A549 (cell line): ENCODE results near the gene SPP2. TPM values are rescaled to one million over a fixed set of nuclear protein-coding genes. Genes with fewer than 3 reads are reported as not detected.
A peak's percentile ranks its signal among the peaks of the same experiment; 100 is the strongest.

Experiments
- ATAC-seq, 2 experiments: fragments of 200-7000 bp in 1 of 2; fragments of >200 bp in 1 of 2; cut with Nextera tagmentation in 1 of 2; cut with Tn5 transposase in 1 of 2; 3 replicates each; pipeline versions ENCODE4 v1.8.0 to v1.9.1; 2018 to 2020; ENCODE audit warnings: mild to moderate bottlenecking in 1 of 2, moderate library complexity in 1 of 2
- CTCF ChIA-PET: fragments of 300-600 bp; sonication (Branson Sonifier 250); formaldehyde crosslinking; extraction: SDS; loops from one replicate; lab custom pipeline; 2021; ENCODE audit warnings: antibody characterized with exemption, inconsistent platforms; lab: Yijun Ruan, JAX
- POLR2A ChIA-PET: fragments of 350-600 bp; formaldehyde crosslinking; extraction: SDS; loops from one replicate; lab custom pipeline; 2021; ENCODE audit warnings: antibody characterized with exemption, inconsistent platforms; lab: Yijun Ruan, JAX
- DNase-seq, 2 experiments: peaks; one replicate each; pipeline versions ENCODE4 v3.0.0 to v3.0.0-alpha.2; 2011 to 2016; ENCODE audit warnings: low read depth in 1 of 2, low spot score in 1 of 2
- FAIRE-seq: peaks from 2 replicates; lab custom pipeline; 2011; peaks lifted over from hg19 to GRCh38; lab: Jason Lieb, UNC
- H3K27ac ChIP-seq, 2 experiments: fragments of >200 bp; sonication (Bioruptor Twin); formaldehyde crosslinking; 3 replicates each; pipeline ENCODE4 v1.5.1; 2016 to 2017
- H3K4me1 ChIP-seq: fragments of >200 bp; sonication (Bioruptor Twin); formaldehyde crosslinking; 3 replicates; pipeline ENCODE4 v1.6.1; 2016
- H3K4me2 ChIP-seq: fragments of >200 bp; sonication (Bioruptor Twin); formaldehyde crosslinking; 3 replicates; pipeline ENCODE4 v1.6.1; 2016
- H3K4me3 ChIP-seq: fragments of >200 bp; sonication (Bioruptor Twin); formaldehyde crosslinking; 3 replicates; pipeline ENCODE4 v1.5.1; 2016
- H3K9me3 ChIP-seq: fragments of >200 bp; sonication (Bioruptor Twin); formaldehyde crosslinking; 3 replicates; pipeline ENCODE4 v1.6.1; 2016
- BHLHE40 ChIP-seq: IDR thresholded peaks from 2 replicates; pipeline ENCODE4 v1.6.1; 2012; ENCODE audit warnings: low read depth, low read length, inconsistent platforms
- CBX2 ChIP-seq: fragments of 200-600 bp; sonication (generic); IDR thresholded peaks from 2 replicates; pipeline ENCODE4 v1.6.1; 2016; ENCODE audit warnings: low read depth, mild to moderate bottlenecking, borderline replicate concordance
- CBX8 ChIP-seq: fragments of 200-600 bp; sonication (generic); IDR thresholded peaks from 2 replicates; pipeline ENCODE4 v1.6.1; 2016
- CEBPB ChIP-seq, 2 experiments: fragments of >200 bp in 1 of 2; sonication (Bioruptor Twin) in 1 of 2; formaldehyde crosslinking in 1 of 2; IDR thresholded peaks; 2 replicates each; pipeline ENCODE4 v1.6.1; 2012 to 2016
- CTCF ChIP-seq: fragments of >200 bp; sonication (Bioruptor Twin); formaldehyde crosslinking; IDR thresholded peaks from 3 replicates; pipeline ENCODE4 v1.5.1; 2016
- E2F6 ChIP-seq: IDR thresholded peaks from 2 replicates; pipeline ENCODE4 v1.6.1; 2012; ENCODE audit warnings: low read depth, borderline replicate concordance
- EP300 ChIP-seq, 2 experiments: fragments of >200 bp; sonication (Bioruptor Twin); formaldehyde crosslinking; IDR thresholded peaks; 2 replicates in 1 of 2; 3 replicates in 1 of 2; pipeline ENCODE4 v1.6.1; 2016 to 2017
- FOSB ChIP-seq: fragments of 250-450 bp; sonication (Bioruptor Pico); IDR thresholded peaks from 2 replicates; pipeline ENCODE4 v1.5.0; 2020; ENCODE audit warnings: mild to moderate bottlenecking, moderate library complexity
- FOSL2 ChIP-seq, 2 experiments: fragments of 450-650 bp in 1 of 2; fragments of >200 bp in 1 of 2; sonication (Bioruptor Twin) in 1 of 2; formaldehyde crosslinking; IDR thresholded peaks; 2 replicates each; pipeline versions ENCODE4 v1.5.0 to v1.6.1; 2016 to 2020; ENCODE audit warnings: mild to moderate bottlenecking in 1 of 2, moderate library complexity in 1 of 2
- FOXS1 ChIP-seq: fragments of 250-450 bp; sonication (Bioruptor Pico); IDR thresholded peaks from 2 replicates; pipeline ENCODE4 v1.5.0; 2020; ENCODE audit warnings: mild to moderate bottlenecking, moderate library complexity
- HDAC2 ChIP-seq: fragments of 200-600 bp; sonication (generic); IDR thresholded peaks from 2 replicates; pipeline ENCODE4 v1.6.1; 2016
- HOXB13 ChIP-seq: fragments of 250-450 bp; sonication (Bioruptor Pico); IDR thresholded peaks from 2 replicates; pipeline ENCODE4 v1.5.0; 2020; ENCODE audit warnings: low read depth, mild to moderate bottlenecking, moderate library complexity
- JUNB ChIP-seq: fragments of >200 bp; sonication (Bioruptor Twin); formaldehyde crosslinking; IDR thresholded peaks from 2 replicates; pipeline ENCODE4 v1.6.1; 2016
- KDM1A ChIP-seq: fragments of 200-600 bp; sonication (generic); IDR thresholded peaks from 2 replicates; pipeline ENCODE4 v1.6.1; 2016; ENCODE audit warnings: low read depth, mild to moderate bottlenecking
- MAFK ChIP-seq: fragments of 450-650 bp; IDR thresholded peaks from 2 replicates; pipeline ENCODE4 v1.6.1; 2014; ENCODE audit not compliant: partially characterized antibody
- RAD21 ChIP-seq, 2 experiments: fragments of >200 bp in 1 of 2; sonication (Bioruptor Twin) in 1 of 2; formaldehyde crosslinking in 1 of 2; IDR thresholded peaks in 1 of 2; conservative IDR thresholded peaks in 1 of 2; 2 replicates in 1 of 2; 3 replicates in 1 of 2; pipeline ENCODE4 v1.6.1; 2012 to 2018; ENCODE audit warnings: inconsistent platforms in 1 of 2
- RCOR1 ChIP-seq: fragments of 150-350 bp; IDR thresholded peaks from 2 replicates; pipeline ENCODE4 v1.6.1; 2014; ENCODE audit warnings: antibody characterized with exemption, low read length, low read depth
- RNF2 ChIP-seq: fragments of 200-600 bp; sonication (generic); IDR thresholded peaks from 2 replicates; pipeline ENCODE4 v1.6.1; 2016; ENCODE audit warnings: low read depth, mild to moderate bottlenecking, antibody characterized with exemption, moderate library complexity, borderline replicate concordance
- TP53 ChIP-seq: fragments of 250-450 bp; sonication (Bioruptor Pico); IDR thresholded peaks from 2 replicates; pipeline ENCODE4 v1.5.0; 2021; ENCODE audit warnings: mild to moderate bottlenecking, moderate library complexity
- ZNF302 ChIP-seq: fragments of 250-450 bp; sonication (Bioruptor Pico); IDR thresholded peaks from 2 replicates; pipeline ENCODE4 v1.9.0; 2021; ENCODE audit warnings: inconsistent platforms, mild to moderate bottlenecking, moderate library complexity
- ZSCAN20 ChIP-seq: fragments of 250-450 bp; sonication (Bioruptor Pico); IDR thresholded peaks from 2 replicates; pipeline ENCODE4 v1.8.0; 2022; ENCODE audit warnings: mild to moderate bottlenecking, moderate library complexity
- WGBS: methylation state at CpG from one replicate; pipeline ENCODE4 v1.1.6; 2017; ENCODE audit errors: missing lambda C conversion rate; 5-methylcytosine and 5-hydroxymethylcytosine counted together
- polyA plus RNA-seq, 4 experiments: library from polyadenylated mRNA; depleted of rRNA in 3 of 4; stranded (reverse); fragments of >200 nt; fragmentation: RNase III in 1 of 4; extraction: RNeasy Plus Mini Kit Qiagen cat#74134 plus additional on column Dnase treatment in 1 of 4; gene quantifications; 2 replicates in 3 of 4; 3 replicates in 1 of 4; pipeline ENCODE4 v1.2.3, GENCODE V29; 2011 to 2017
- TF ChIP-seq, protein P1 (sequence below): fragments of 250-450 bp; sonication (Bioruptor Pico); IDR thresholded peaks from 2 replicates; pipeline ENCODE4 v1.5.0; 2020; ENCODE audit warnings: low read depth, mild to moderate bottlenecking, moderate library complexity
- TF ChIP-seq, protein P2 (sequence below): fragments of >200 bp; sonication (Bioruptor Twin); formaldehyde crosslinking; IDR thresholded peaks from 3 replicates; pipeline ENCODE4 v1.6.1; 2016
- TF ChIP-seq, protein P3 (sequence below): IDR thresholded peaks from 2 replicates; pipeline ENCODE4 v1.6.1; 2012

SPP2 gene
- polyA plus RNA-seq, 2 of the 4 experiments (the other 2 are of a cell fraction): not detected

DNA sequence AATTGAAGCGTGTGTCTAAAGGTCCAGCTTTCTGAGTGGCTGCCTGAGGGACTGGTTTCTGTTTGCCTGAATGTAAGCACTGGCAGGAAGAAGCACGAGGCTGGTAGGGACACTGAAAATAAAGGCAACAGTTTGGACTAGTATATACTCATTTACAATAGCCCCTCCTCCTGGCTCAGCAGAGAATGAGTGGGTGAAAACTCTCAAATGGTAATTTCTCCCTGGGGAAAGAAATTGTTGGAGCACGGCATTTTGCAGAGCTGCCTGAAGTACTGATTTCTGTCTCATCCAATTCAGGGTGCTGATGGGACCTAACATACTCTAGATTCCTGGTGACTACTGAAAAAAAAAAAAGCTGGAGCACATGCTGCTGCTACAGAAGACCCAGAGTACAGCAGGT, 17.3 kb upstream of the SPP2 start:
- H3K9me3 ChIP-seq: peaks cover 42% of the 10 kb centered on the region
- no peak overlapping the region for H3K4me2 ChIP-seq
- no peak for DNase-seq
- CTCF ChIA-PET: no interaction called here
- ATAC-seq: no peak
- no peak for FAIRE-seq
- POLR2A ChIA-PET: interaction anchor here (1.0 kb wide), 1 partner anchor 11 kb away, joined by 4 read pairs; no protein-coding TSS in a partner anchor
- 75% methylated on average over 3 of the region's 3 CpGs for WGBS
- no peak overlapping the region for H3K4me3 ChIP-seq
- peaks cover 30% of the 10 kb centered on the region for H3K4me1 ChIP-seq
- TF ChIP-seq, protein P1, sequence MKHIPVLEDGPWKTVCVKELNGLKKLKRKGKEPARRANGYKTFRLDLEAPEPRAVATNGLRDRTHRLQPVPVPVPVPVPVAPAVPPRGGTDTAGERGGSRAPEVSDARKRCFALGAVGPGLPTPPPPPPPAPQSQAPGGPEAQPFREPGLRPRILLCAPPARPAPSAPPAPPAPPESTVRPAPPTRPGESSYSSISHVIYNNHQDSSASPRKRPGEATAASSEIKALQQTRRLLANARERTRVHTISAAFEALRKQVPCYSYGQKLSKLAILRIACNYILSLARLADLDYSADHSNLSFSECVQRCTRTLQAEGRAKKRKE (CRISPR knock-in tag): no peak
- TF ChIP-seq CBX2: no peak
- TF ChIP-seq BHLHE40: no peak
- no peak for TF ChIP-seq CEBPB (IDR thresholded peaks at IDR 0.05)
- no peak for TF ChIP-seq CTCF
- no peak for TF ChIP-seq RCOR1
- no peak for TF ChIP-seq HDAC2
- no peak for TF ChIP-seq ZNF302 (CRISPR knock-in tag)
- no peak for TF ChIP-seq RAD21 (conservative IDR thresholded peaks at IDR 0.05 in 1 of 2, IDR thresholded peaks at IDR 0.05 in 1 of 2)
- no peak for TF ChIP-seq CBX8
- TF ChIP-seq FOSL2 (IDR thresholded peaks at IDR 0.05): no peak
- no peak for TF ChIP-seq FOSL2 (CRISPR knock-in tag; IDR thresholded peaks at IDR 0.05)
- no peak for TF ChIP-seq TP53
- TF ChIP-seq FOSB (CRISPR knock-in tag): no peak
- TF ChIP-seq MAFK: no peak
- TF ChIP-seq HOXB13 (CRISPR knock-in tag): no peak
- no peak for TF ChIP-seq E2F6
- peak overlapping the region in 1 of 2 experiments; percentile 70; a peak in 4 of 6 replicates for H3K27ac ChIP-seq

DNA sequence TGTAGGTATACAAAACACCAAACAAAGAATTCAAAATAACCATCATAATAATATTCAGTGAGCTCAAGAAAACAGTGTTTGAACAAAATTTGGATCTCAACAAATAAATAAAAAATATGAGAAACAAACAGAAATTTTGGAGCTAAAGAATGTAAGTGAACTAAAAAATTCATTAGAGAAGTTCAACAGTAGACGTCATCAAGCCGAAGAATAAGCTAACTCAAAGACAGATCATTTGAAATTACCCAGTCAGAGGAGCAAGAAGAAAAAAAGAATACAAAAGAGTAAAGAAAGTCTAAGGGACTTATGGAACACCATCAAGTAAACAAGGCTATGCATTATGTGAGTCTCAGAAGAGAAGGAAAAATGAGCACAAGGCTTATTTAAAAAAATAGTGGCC, 16.6 kb upstream of the SPP2 start:
- ATAC-seq: no peak
- H3K4me1 ChIP-seq: peaks cover 23% of the 10 kb centered on the region
- H3K9me3 ChIP-seq: peaks cover 39% of the 10 kb centered on the region
- POLR2A ChIA-PET: interaction anchor here (1.0 kb wide), 1 partner anchor 10 kb away, joined by 4 read pairs; no protein-coding TSS in a partner anchor
- no peak overlapping the region for H3K27ac ChIP-seq
- H3K4me3 ChIP-seq: no peak overlapping the region
- TF ChIP-seq, protein P2, sequence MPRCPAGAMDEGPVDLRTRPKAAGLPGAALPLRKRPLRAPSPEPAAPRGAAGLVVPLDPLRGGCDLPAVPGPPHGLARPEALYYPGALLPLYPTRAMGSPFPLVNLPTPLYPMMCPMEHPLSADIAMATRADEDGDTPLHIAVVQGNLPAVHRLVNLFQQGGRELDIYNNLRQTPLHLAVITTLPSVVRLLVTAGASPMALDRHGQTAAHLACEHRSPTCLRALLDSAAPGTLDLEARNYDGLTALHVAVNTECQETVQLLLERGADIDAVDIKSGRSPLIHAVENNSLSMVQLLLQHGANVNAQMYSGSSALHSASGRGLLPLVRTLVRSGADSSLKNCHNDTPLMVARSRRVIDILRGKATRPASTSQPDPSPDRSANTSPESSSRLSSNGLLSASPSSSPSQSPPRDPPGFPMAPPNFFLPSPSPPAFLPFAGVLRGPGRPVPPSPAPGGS: no peak
- no peak for TF ChIP-seq RNF2
- TF ChIP-seq JUNB: no peak
- no peak for TF ChIP-seq ZNF302 (CRISPR knock-in tag)
- TF ChIP-seq ZSCAN20: no peak
- TF ChIP-seq EP300 (IDR thresholded peaks at IDR 0.05): no peak
- no peak for TF ChIP-seq KDM1A
- TF ChIP-seq, protein P3, sequence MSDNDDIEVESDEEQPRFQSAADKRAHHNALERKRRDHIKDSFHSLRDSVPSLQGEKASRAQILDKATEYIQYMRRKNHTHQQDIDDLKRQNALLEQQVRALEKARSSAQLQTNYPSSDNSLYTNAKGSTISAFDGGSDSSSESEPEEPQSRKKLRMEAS: no peak
- TF ChIP-seq FOXS1 (CRISPR knock-in tag): no peak
- CTCF ChIA-PET: no interaction called here
- FAIRE-seq: no peak
- 94% methylated on average over 2 of the region's 2 CpGs for WGBS
- no peak for DNase-seq
- no peak overlapping the region for H3K4me2 ChIP-seq
